Breast epithelium (tissue), 4 donors: ENCODE data around the gene SRPK3. TPM values are rescaled to one million over a fixed set of nuclear protein-coding genes. Genes with fewer than 3 reads are reported as not detected.

ENCODE experiments used
- DNase-seq, 2 donors: peaks; one replicate each; pipeline ENCODE4 v3.0.0-alpha.2; 2019; ENCODE audit warnings: low spot score in 2 of 2
- H3K27ac ChIP-seq, 2 donors: fragments of 200-600 bp; sonication (generic) in 1 of 2; one replicate each; pipeline ENCODE4 v1.5.1; 2016 to 2019; ENCODE audit warnings: mild to moderate bottlenecking in 1 of 2
- H3K27me3 ChIP-seq, 2 donors: fragments of 200-600 bp; sonication (generic) in 1 of 2; one replicate each; pipeline versions ENCODE4 v1.5.1 to v1.6.0; 2017 to 2019; ENCODE audit warnings: control low read depth in 1 of 2, mild to moderate bottlenecking in 1 of 2
- H3K36me3 ChIP-seq: fragments of 200-600 bp; one replicate; pipeline ENCODE4 v1.5.1; 2019
- H3K4me1 ChIP-seq, 2 donors: fragments of 200-600 bp; sonication (generic); one replicate each; pipeline ENCODE4 v1.5.1; 2016 to 2019; ENCODE audit warnings: control low read depth in 1 of 2
- H3K4me3 ChIP-seq, 3 donors: fragments of 200-600 bp; sonication (generic); 1 replicate in 2 of 3; 2 replicates in 1 of 3; pipeline ENCODE4 v1.5.1; 2016 to 2019; ENCODE audit warnings: mild to moderate bottlenecking in 3 of 3, moderate library complexity in 2 of 3
- H3K9me3 ChIP-seq, 2 donors: fragments of 200-600 bp; sonication (generic) in 1 of 2; one replicate each; pipeline ENCODE4 v1.5.1; 2016 to 2019; ENCODE audit warnings: control low read depth in 1 of 2
- POLR2A ChIP-seq: fragments of 450-650 bp; IDR thresholded peaks from one replicate; pipeline ENCODE4 v1.6.1; 2016; ENCODE audit warnings: antibody characterized with exemption, mild to moderate bottlenecking, moderate library complexity
- POLR2AphosphoS5 ChIP-seq, 3 donors: sonication (generic); formaldehyde crosslinking; IDR thresholded peaks; one replicate each; pipeline ENCODE4 v1.6.1; 2017; ENCODE audit warnings: antibody characterized with exemption in 3 of 3
- intact Hi-C: fragments of 100-400 bp; cut with DNase I; formaldehyde crosslinking; loops from one replicate; pipeline ENCODE4 v1.15.1; 2023; ENCODE audit warnings: low total_unique reads
- total RNA-seq, 3 donors: library from RNA; depleted of rRNA; stranded (reverse); fragments of >200 nt; gene quantifications; one replicate each; pipeline ENCODE4 v1.1.0, GENCODE V29; 2016
- TF ChIP-seq, protein P1 (sequence below), 3 donors: fragments of 450-650 bp; IDR thresholded peaks; one replicate each; pipeline ENCODE4 v1.5.1; 2016 to 2017; ENCODE audit warnings: antibody characterized with exemption in 3 of 3, mild to moderate bottlenecking in 3 of 3, moderate library complexity in 3 of 3

Gene SRPK3
- total RNA-seq, 3 donors from 2014 or later, result 0.33 to 1.5 (median 1.3) TPM

GRCh38 chrX:153763989-153764755 lies 16.7 kb upstream of the SRPK3 start, which contains the start of gene PLXNB3:
PLXNB3 (plus strand) TSS chrX:153764249; CDS start chrX:153765536, 1,287 bp downstream.
- peak; percentile 78 to 87 for DNase-seq
- H3K27ac ChIP-seq, result peak within 1 kb of the TSS; percentile 66 to 83
- TF ChIP-seq, protein P1, sequence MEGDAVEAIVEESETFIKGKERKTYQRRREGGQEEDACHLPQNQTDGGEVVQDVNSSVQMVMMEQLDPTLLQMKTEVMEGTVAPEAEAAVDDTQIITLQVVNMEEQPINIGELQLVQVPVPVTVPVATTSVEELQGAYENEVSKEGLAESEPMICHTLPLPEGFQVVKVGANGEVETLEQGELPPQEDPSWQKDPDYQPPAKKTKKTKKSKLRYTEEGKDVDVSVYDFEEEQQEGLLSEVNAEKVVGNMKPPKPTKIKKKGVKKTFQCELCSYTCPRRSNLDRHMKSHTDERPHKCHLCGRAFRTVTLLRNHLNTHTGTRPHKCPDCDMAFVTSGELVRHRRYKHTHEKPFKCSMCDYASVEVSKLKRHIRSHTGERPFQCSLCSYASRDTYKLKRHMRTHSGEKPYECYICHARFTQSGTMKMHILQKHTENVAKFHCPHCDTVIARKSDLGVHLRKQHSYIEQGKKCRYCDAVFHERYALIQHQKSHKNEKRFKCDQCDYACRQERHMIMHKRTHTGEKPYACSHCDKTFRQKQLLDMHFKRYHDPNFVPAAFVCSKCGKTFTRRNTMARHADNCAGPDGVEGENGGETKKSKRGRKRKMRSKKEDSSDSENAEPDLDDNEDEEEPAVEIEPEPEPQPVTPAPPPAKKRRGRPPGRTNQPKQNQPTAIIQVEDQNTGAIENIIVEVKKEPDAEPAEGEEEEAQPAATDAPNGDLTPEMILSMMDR (IDR thresholded peaks at IDR 0.05), result peak; percentile 64 to 87 (median 80)
- no peak for TF ChIP-seq POLR2A
- TF ChIP-seq POLR2AphosphoS5 (IDR thresholded peaks at IDR 0.05), result peak in 1 of 3 donors; percentile 48
- peak within 1 kb of the TSS in 2 of 3 donors; percentile 40 to 56 for H3K4me3 ChIP-seq
- no peaks in the 10 kb centered on the region for H3K36me3 ChIP-seq
- peaks cover 0 to 3% of the 10 kb centered on the region in 2 donors for H3K9me3 ChIP-seq
- peaks cover 0 to 29% of the 10 kb centered on the region in 2 donors for H3K27me3 ChIP-seq
- no peaks in the 10 kb centered on the region for H3K4me1 ChIP-seq
- intact Hi-C loops, result loop anchor here (5.0 kb wide), 1 partner anchor 188 kb away; no protein-coding TSS in a partner anchor

- Histone ChIP-seq H3K27ac (peak overlapping the region; percentile 66 to 83), H3K4me1 (no peaks in the 10 kb centered on the region), H3K36me3 (no peaks in the 10 kb centered on the region), H3K27me3 (peaks cover 0 to 35% of the 10 kb centered on the region in 2 donors), H3K4me3 (peak overlapping the region in 2 of 3 donors; percentile 40 to 56), H3K9me3 (peaks cover 0 to 3% of the 10 kb centered on the region in 2 donors)
- DNase-seq, result no peak
- TF ChIP-seq POLR2A (no peak), POLR2AphosphoS5 (IDR thresholded peaks at IDR 0.05) (no peak)
- TF ChIP-seq, protein P1 (IDR thresholded peaks at IDR 0.05), result no peak
- intact Hi-C loops, result loop anchor here (5.0 kb wide), 1 partner anchor 188 kb away; no protein-coding TSS in a partner anchor
Observed at GRCh38 chrX:153764786-153765137, 16.1 kb upstream of the SRPK3 start.

DNA sequence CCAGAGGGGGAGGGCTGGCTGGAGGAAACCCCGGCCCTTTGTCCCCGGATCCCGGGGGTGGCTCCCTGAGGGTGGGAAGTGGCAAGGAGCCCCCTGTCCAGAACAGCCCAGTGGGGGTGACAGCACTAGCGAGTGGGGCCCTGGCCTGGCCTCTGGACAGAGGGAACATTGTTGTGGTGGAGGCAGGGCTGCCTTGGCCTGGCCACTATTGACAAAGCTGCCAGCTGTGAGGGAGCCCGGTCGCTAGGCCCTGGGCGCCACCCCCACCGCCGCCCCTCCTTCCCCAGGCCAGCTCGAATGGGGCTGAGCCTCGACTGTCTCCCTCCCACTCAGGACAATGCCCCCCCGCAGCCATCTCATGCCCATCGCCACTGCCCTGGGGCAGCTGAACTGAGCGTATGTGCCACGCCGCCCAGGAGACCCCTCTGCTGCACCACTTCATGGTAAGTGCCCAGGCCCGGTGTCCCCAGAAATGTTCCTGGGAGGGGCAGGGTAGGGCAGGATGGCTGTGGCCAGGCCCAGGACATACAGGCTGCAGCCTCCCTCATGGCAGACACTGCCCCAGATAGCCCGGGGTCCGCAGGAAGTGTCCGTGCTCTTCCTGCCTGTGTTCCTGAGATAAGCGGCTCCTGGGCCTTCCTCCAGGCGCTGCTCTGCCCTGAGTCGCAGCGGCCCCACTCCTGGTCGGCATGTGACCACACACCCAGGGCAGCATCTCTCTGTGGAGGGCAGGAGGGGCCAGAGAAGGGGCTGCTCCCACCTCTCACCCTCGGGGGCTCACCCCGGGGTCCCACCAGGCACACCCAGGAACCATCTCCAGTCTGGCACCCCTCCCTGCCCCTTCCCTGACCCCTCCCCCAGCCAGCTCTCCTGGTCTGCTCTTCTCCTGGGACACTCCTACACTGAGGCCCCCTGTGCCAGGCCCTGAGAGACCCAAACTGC lies 15.4 kb upstream of the SRPK3 start:
- no peaks in the 10 kb centered on the region for H3K4me1 ChIP-seq
- peaks cover 0 to 41% of the 10 kb centered on the region in 2 donors for H3K27me3 ChIP-seq
- peaks cover 0 to 3% of the 10 kb centered on the region in 2 donors for H3K9me3 ChIP-seq
- peak overlapping the region; percentile 66 to 83 for H3K27ac ChIP-seq
- DNase-seq, result no peak
- no peaks in the 10 kb centered on the region for H3K36me3 ChIP-seq
- intact Hi-C loops, result no loop called here
- TF ChIP-seq POLR2AphosphoS5 (IDR thresholded peaks at IDR 0.05) (no peak), POLR2A (no peak)
- TF ChIP-seq, protein P1 (IDR thresholded peaks at IDR 0.05), result no peak
- H3K4me3 ChIP-seq, result peak overlapping the region in 2 of 3 donors; percentile 40 to 56

DNA sequence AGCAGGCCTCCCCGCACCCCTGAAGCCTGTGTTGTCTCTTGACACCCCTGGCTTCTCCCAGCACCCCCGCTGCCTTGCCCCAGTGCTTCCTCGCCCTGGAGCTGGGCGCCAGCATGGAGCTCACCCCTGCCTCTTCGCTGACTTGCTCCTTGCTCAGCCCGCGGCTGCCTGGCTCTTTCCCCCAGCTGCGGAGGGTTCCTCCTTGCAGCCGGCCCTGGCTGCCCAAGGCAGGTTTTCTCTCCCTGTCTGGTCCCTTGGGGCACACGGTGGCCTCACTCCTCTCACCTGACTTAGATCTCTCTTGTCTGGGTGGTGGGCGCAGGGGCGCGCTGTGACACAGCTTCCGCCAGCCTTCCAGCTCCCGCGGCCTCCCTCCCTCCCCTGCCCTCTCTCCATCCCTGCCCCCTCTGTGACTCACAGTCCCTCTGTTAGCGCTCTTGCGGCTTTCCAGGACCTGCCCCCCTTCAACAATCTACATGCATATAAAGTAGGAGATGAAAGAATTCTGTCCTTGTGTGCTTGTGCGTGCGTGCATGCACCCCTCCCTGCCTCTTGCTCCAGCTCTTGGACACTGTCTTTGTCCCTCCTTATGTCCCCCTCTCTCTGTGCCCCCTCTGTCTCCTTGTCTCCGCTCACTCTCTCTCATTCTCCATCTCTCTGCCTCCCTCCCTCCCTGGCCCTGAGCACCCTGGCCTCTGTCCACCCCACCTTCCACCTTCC lies 14.6 kb upstream of the SRPK3 start:
- DNase-seq, result no peak
- H3K36me3 ChIP-seq, result no peaks in the 10 kb centered on the region
- H3K9me3 ChIP-seq, result peaks cover 0 to 3% of the 10 kb centered on the region in 2 donors
- H3K4me1 ChIP-seq, result no peaks in the 10 kb centered on the region
- H3K4me3 ChIP-seq, result peak overlapping the region in 2 of 3 donors; percentile 40 to 56
- intact Hi-C loops, result no loop called here
- TF ChIP-seq, protein P1 (IDR thresholded peaks at IDR 0.05), result no peak
- TF ChIP-seq POLR2A (no peak), POLR2AphosphoS5 (IDR thresholded peaks at IDR 0.05) (no peak)
- peaks cover 0 to 48% of the 10 kb centered on the region in 2 donors for H3K27me3 ChIP-seq
- peak overlapping the region; percentile 66 to 83 for H3K27ac ChIP-seq
